Fibroblast of the aortic adventitia (primary cell): ENCODE measurements around the gene WNT5A. TPM values are rescaled to one million over a fixed set of nuclear protein-coding genes. Genes with fewer than 3 reads are reported as not detected.

Experiments
- DNase-seq: peaks from one replicate; pipeline ENCODE4 v3.0.0-alpha.2; 2010; ENCODE audit warnings: low read depth
- H3K4me3 ChIP-seq: 2 replicates; pipeline ENCODE4 v1.5.1; 2011; ENCODE audit warnings: low read depth, mild to moderate bottlenecking, control low read depth, low read length, moderate library complexity
- total RNA-seq: library from RNA; depleted of rRNA; stranded (reverse); fragments of >200 nt; gene quantifications from 2 replicates; pipeline ENCODE4 v1.2.3, GENCODE V29; 2012; ENCODE audit warnings: low replicate concordance
- TF ChIP-seq, protein P1 (sequence below): IDR thresholded peaks from 2 replicates; pipeline ENCODE4 v1.5.1; 2011; ENCODE audit warnings: mild to moderate bottlenecking, low read length, control low read depth, inconsistent platforms; ENCODE audit not compliant: insufficient read depth

The WNT5A gene
- total RNA-seq, 1 donor: 42.4 TPM

DNA sequence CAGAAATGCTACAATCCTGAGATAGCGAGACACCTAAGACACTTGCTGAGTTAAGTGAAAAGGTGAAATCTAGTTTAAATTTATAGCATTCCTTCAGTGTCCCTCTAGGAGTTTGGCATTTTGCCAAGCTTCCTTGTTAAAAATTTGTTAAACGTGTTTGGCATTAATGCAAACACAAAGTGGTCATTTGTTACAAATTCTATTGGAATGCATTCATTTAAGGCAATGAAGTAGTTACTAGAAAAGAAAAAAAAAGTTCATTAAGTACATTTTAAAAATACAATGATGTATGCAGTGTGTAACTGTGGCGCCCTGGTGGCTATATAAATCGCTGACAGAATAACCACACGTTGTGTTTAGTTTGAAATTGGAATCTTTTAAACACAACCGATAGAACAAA is 31.3 kb upstream of the WNT5A start:
- TF ChIP-seq, protein P1, sequence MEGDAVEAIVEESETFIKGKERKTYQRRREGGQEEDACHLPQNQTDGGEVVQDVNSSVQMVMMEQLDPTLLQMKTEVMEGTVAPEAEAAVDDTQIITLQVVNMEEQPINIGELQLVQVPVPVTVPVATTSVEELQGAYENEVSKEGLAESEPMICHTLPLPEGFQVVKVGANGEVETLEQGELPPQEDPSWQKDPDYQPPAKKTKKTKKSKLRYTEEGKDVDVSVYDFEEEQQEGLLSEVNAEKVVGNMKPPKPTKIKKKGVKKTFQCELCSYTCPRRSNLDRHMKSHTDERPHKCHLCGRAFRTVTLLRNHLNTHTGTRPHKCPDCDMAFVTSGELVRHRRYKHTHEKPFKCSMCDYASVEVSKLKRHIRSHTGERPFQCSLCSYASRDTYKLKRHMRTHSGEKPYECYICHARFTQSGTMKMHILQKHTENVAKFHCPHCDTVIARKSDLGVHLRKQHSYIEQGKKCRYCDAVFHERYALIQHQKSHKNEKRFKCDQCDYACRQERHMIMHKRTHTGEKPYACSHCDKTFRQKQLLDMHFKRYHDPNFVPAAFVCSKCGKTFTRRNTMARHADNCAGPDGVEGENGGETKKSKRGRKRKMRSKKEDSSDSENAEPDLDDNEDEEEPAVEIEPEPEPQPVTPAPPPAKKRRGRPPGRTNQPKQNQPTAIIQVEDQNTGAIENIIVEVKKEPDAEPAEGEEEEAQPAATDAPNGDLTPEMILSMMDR: no peak
- DNase-seq: no peak

DNA sequence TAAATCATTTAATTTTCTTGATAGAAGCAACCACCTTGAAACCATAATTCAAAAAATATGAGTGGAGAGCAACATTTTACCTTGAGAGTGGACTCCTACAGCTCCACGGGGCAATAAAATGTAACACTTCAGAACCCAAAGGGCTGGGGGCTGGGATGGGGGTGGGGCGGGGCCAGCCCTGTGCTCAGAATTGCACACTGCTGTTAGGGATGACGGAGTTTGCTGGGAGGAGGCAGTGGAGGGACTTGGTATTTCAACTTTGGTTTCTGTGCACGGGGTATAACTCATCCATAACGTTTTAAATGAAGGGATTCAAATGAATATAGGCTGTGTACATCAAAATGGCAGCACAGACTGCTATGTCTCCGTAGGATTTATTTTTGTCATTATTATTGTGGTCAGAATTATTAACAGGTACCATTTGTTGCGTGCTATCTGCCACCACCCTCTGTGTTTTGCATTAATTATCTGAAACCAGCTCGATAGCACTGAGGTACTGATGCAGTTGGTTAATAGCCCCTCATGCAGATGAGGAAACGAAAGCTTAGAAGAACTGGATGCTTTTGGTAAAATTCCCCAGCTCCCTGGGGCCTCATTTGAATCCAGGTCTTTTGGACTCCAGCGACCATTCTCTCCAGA is 29.4 kb upstream of the WNT5A start:
- TF ChIP-seq, protein P1: no peak
- no peak for DNase-seq
- H3K4me3 ChIP-seq: no peak overlapping the region

More for the DNA sequence above, 31.3 kb upstream of the WNT5A start:
- H3K4me3 ChIP-seq: no peak overlapping the region

DNA sequence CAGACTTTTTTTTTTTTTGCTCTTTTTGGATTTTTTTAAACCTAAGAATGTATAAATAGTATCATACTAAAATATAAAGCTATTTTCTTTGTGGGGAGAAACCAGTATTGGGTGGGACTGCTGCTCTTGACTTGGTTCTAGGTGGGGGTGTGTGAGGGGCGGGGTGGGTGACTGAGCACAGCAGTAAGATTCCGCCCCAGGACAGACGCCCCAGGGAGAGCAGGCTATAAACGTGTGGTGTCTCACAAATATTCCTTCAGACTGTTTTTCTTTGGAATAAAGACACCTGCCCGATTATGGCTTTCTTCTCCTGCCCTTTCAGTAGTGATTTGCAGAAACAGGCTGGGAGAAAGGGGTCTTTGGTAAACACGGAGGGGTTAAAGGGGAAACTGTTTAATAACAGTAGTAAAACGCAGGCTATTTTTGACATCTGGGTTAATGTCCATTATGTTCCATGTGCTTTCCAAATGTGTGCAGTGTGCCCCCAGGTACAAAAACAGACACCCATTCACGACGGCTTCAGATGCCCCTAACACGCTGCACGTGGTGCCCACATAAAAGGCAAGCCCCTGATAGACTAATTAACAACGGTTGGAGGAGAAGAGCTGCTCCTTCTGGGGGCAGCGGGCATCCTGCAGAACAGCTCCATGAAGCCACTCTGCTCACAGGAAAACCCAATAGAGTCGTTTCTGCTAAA is 28.6 kb upstream of the WNT5A start:
- TF ChIP-seq, protein P1: no peak
- H3K4me3 ChIP-seq: no peak overlapping the region
- no peak for DNase-seq

DNA sequence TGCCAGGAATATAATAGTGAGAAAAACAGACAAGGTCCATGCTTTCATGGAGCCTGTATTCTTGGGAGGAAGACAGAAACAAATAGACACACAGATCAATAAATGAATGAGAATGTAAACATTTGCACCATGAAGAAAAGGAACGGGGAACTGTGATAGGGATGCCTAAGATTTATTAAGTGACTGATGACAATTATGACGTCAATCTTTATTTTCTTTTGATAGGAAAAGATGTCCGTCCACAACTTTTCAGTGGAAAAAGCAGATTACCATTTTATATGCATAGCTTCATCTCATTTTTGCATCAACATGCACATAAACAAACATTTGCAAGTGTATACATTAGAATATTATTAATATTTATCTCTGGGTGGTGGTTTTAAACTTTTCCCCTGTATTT is 27.9 kb upstream of the WNT5A start:
- TF ChIP-seq, protein P1: no peak
- no peak for DNase-seq
- no peak overlapping the region for H3K4me3 ChIP-seq

DNA sequence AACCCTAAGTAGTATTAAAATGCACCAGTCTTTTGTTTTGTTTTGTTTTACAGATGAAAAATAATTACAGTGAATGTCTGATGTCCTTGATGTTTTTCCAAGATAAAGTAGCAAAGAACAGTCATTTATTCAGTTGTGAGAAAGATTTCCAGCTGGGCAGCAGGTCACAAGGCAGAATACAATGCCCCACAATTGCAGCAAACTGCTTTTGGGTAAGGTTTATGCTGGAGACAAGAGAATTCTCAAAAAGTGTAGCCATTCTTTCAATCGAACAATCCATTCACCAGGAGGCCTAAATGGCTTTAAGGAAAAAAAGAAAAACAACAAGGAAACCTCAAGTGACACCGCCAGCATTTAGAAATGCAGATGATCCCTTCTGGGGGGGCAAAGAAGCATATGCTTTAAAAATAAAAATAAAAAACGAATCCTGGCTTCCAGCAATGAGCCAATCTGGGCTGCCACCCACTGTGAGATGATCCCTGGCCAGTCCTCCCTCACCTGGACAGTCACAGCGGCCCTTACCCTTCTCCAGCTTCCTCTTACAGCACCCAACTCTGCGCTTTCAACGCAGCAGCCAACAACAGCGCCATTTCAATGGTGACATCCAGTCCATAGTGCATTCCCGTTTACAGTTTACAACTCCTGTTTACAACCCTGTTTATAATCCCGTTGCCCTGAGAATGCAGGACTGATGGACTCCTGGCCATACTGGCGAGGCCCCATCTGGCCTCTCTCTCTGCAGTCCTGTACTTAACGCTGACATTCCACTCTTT is 25.7 kb upstream of the WNT5A start:
- DNase-seq: no peak
- TF ChIP-seq, protein P1: no peak
- no peak overlapping the region for H3K4me3 ChIP-seq

DNA sequence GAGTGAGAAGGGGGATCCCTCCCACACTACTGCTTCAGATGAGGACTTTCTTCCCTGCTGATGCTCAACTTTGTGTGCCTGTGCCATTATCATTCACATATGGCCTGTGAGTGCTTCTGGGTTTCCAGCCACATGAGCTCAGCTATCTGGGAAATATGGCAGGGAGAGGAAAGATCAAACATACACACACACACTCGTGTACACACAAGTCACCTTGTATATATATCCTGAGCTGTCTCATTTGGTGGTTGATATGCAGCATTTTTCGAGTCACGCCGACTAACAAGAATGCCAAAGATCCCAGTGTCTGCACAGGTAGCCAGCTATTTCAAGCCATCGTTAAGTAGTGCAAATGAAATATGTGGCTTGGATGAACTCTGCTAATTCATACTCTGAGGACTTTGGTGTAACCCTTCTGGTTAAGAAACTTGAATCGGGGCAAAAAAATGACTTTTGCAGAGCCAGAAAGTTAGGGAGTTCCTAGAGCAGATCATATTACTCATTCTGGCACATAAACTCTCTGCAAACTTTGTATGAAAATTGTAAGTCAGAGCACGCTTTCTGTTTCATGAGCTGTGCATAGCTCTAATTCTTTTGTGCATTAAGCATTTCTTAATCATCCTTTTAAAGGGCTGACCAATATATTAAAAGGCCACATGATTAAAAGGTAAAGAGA is 24.9 kb upstream of the WNT5A start:
- DNase-seq: peak; percentile 89
- TF ChIP-seq, protein P1: no peak
- no peak overlapping the region for H3K4me3 ChIP-seq
